Right lobe of liver (tissue), 4 donors: ENCODE measurements around the gene STAB1.

Experiments used
- CTCF ChIP-seq, 4 donors: fragments of 200-600 bp in 3 of 4; fragments of 450-650 bp in 1 of 4; IDR thresholded peaks; one replicate each; pipeline versions ENCODE4 v1.5.1 to v1.8.0; 2016 to 2022; ENCODE audit warnings: antibody characterized with exemption in 4 of 4, mild to moderate bottlenecking in 2 of 4
- POLR2A ChIP-seq: fragments of 450-650 bp; IDR thresholded peaks from one replicate; pipeline ENCODE4 v1.6.1; 2017; ENCODE audit warnings: antibody characterized with exemption, mild to moderate bottlenecking
- donor health status: DM: no; HTN: no; CAD: no.
- donor health status: DM: no; HTN: no; CAD: no.
- donor health status: DM: no; HTN: yes; CAD: no.

DNA sequence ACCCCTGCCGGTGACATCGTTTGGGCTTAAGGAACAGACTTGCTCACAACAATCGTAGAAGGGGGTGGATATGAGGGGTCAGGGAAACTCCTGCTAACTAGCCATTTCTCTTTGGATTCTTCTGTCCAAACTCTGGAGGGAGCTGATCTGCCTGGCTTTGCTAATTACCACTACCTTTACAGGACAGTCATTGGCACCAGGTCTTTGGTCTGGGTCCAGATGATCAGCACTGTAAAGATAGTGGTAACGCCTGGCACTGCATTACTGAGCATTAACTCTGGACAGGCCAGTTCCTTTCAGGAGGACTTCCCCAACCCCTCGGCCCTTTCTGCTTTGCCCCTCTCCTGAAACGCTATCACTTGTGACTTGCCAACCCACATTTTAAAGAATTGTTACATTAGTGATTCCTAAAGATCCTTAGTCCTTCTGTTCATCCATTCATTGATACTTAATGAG is 42.1 kb downstream of the STAB1 start:
- TF ChIP-seq CTCF (IDR thresholded peaks at IDR 0.05) = peak in 1 of 4 donors; percentile 17
- no peak for TF ChIP-seq POLR2A
